HG03558 (cell line): ENCODE measurements around the gene LAMP5.

Experiments used
- ATAC-seq: cut with Tn5 transposase; IDR thresholded peaks from one replicate; pipeline ENCODE4 v1.9.1; 2021; ENCODE audit warnings: moderate number of reproducible peaks; ENCODE audit not compliant: unreplicated experiment; ENCODE audit errors: extremely low read depth

LAMP5 gene

GRCh38 chr20:9578594-9578993 is 64.2 kb downstream of the LAMP5 start:
- no peak for ATAC-seq
